GM12878 (cell line): ENCODE data around the gene NHSL1. TPM values are rescaled to one million over a fixed set of nuclear protein-coding genes. Genes with fewer than 3 reads are reported as not detected.
A peak's percentile ranks its signal among the peaks of the same experiment; 100 is the strongest.

Source experiments
- CREB1 ChIP-seq: IDR thresholded peaks from 2 replicates; pipeline ENCODE4 v1.6.1; 2012; ENCODE audit warnings: low read depth, mild to moderate bottlenecking, inconsistent platforms
- ELK1 ChIP-seq: IDR thresholded peaks from 2 replicates; pipeline ENCODE4 v1.6.1; 2012; ENCODE audit warnings: low read depth, low read length, improper control_type of control experiment
- GATAD2B ChIP-seq: fragments of 450-650 bp; conservative IDR thresholded peaks from 2 replicates; pipeline ENCODE4 v1.6.1; 2017; ENCODE audit warnings: low read depth, mild to moderate bottlenecking, moderate library complexity
- IRF5 ChIP-seq: fragments of 450-650 bp; IDR thresholded peaks from 2 replicates; pipeline ENCODE4 v1.6.1; 2017; ENCODE audit warnings: borderline replicate concordance
- KAT2A ChIP-seq: conservative IDR thresholded peaks from 2 replicates; pipeline ENCODE4 v1.6.1; 2011; ENCODE audit warnings: low read depth, low read length; ENCODE audit not compliant: control insufficient read depth
- MTA3 ChIP-seq: IDR thresholded peaks from 2 replicates; pipeline ENCODE4 v1.6.1; 2012; ENCODE audit warnings: low read length, inconsistent platforms, borderline replicate concordance
- MYB ChIP-seq: fragments of 150-350 bp; IDR thresholded peaks from 2 replicates; pipeline ENCODE4 v1.6.1; 2014; ENCODE audit warnings: mild to moderate bottlenecking, low read depth, low read length, borderline replicate concordance
- NR2C1 ChIP-seq: fragments of 450-650 bp; IDR thresholded peaks from 2 replicates; pipeline ENCODE4 v1.6.1; 2017; ENCODE audit warnings: antibody characterized with exemption, mild to moderate bottlenecking, moderate library complexity
- NR2C2 ChIP-seq: IDR thresholded peaks from 2 replicates; pipeline ENCODE4 v1.6.1; 2011; ENCODE audit warnings: borderline replicate concordance, low read depth; ENCODE audit not compliant: control insufficient read depth, insufficient read length
- PML ChIP-seq: IDR thresholded peaks from 2 replicates; pipeline ENCODE4 v1.6.1; 2012; ENCODE audit warnings: low read length, inconsistent platforms
- POU2F2 ChIP-seq: IDR thresholded peaks from 3 replicates; pipeline ENCODE4 v1.6.1; 2011; ENCODE audit warnings: low read depth, mild to moderate bottlenecking, low read length, borderline replicate concordance
- RAD21 ChIP-seq: IDR thresholded peaks from 2 replicates; pipeline ENCODE4 v1.6.1; 2011; ENCODE audit warnings: mild to moderate bottlenecking, low read depth, low read length, moderate library complexity; ENCODE audit not compliant: insufficient read depth
- RUNX3 ChIP-seq: IDR thresholded peaks from 2 replicates; pipeline ENCODE4 v1.6.1; 2012; ENCODE audit warnings: low read length, inconsistent platforms
- SIX5 ChIP-seq: IDR thresholded peaks from 2 replicates; pipeline ENCODE4 v1.6.1; 2011; ENCODE audit warnings: mild to moderate bottlenecking, low read depth, low read length, moderate library complexity; ENCODE audit not compliant: severe bottlenecking
- SREBF1 ChIP-seq: IDR thresholded peaks from 2 replicates; pipeline ENCODE4 v1.6.1; 2012; ENCODE audit warnings: mild to moderate bottlenecking, low read length
- STAT1 ChIP-seq: fragments of 450-650 bp; conservative IDR thresholded peaks from 2 replicates; pipeline ENCODE4 v1.6.1; 2014; ENCODE audit warnings: antibody characterized with exemption, mild to moderate bottlenecking
- STAT3 ChIP-seq: IDR thresholded peaks from 2 replicates; pipeline ENCODE4 v1.6.1; 2011; ENCODE audit warnings: low read depth, low read length, improper control_type of control experiment
- WRNIP1 ChIP-seq: IDR thresholded peaks from 2 replicates; pipeline ENCODE4 v1.6.1; 2011; ENCODE audit warnings: low read depth, low read length, improper control_type of control experiment, borderline replicate concordance
- ZBTB11 ChIP-seq: fragments of 450-650 bp; formaldehyde crosslinking; IDR thresholded peaks from 2 replicates; pipeline ENCODE4 v1.5.0; 2022; ENCODE audit warnings: mild to moderate bottlenecking, missing genetic modification characterization
- ZNF217 ChIP-seq: fragments of 450-650 bp; IDR thresholded peaks from 2 replicates; pipeline ENCODE4 v1.6.1; 2017; ENCODE audit warnings: antibody characterized with exemption, mild to moderate bottlenecking
- ZNF592 ChIP-seq: fragments of 450-650 bp; IDR thresholded peaks from 2 replicates; pipeline ENCODE4 v1.6.1; 2017; ENCODE audit warnings: mild to moderate bottlenecking, moderate library complexity
- polyA plus RNA-seq, 11 experiments: library from polyadenylated mRNA; depleted of rRNA in 4 of 11; unstranded in 6 of 11; stranded (reverse) in 5 of 11; fragments of >200 nt; fragmentation: Nextera tagmentation in 4 of 11; fragmentation: Illumina TruSeq in 1 of 11; extraction: Ambion mirVana in 4 of 11; extraction: Trizol in 1 of 11; gene quantifications; 1 replicate in 1 of 11; 2 replicates in 10 of 11; pipeline versions ENCODE4 v1.2.1 to v1.2.3, GENCODE V29; 2011 to 2016; ENCODE audit warnings: inconsistent platforms in 2 of 11, missing spikeins in 2 of 11, low read depth in 1 of 11
- total RNA-seq, 4 experiments: library from RNA; depleted of rRNA in 3 of 4; stranded (reverse); fragments of >200 nt in 3 of 4; fragmentation: Illumina TruSeq in 1 of 4; extraction: Trizol in 1 of 4; gene quantifications; 2 replicates each; pipeline versions ENCODE4 v1.2.1 to v1.2.3, GENCODE V29; 2013 to 2021

The NHSL1 gene
- total and polyA plus RNA-seq, 10 of the 15 experiments (the other 5 are each of a cell fraction or from before 2014, with no cell fraction given) = 0.26 to 14.1 (median 0.90) TPM

DNA sequence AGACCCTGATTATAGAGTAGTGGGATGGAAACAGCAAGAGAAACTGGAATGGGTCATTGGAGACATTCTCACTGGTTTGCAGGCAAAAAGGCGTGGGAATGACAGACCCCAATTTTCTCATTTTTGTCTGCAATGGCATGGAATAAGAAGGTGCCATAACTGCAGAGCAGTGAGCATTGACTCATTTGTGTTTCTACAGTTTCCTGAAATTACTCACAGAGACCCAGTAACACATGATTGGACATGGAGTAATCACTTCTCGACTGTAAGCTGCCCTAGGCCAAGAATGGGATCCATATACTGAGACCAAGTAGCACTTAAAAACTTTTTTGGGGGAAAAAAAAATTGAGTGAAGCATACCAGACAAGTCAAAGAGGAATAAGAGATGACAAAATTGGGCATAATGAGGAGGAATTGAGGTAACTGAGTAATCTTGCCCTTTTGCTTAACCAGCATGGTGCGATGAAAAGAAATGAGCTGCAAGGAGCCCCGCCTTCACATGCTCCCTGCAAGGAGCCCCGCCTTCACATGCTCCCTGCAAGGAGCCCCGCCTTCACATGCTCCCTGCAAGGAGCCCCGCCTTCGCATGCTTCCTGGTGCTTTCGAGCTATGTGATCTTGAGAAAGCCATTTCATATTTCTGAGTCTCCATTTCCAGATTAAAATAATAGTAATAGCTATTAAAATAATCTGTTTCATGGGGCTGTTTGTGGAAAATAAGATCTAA lies 44.1 kb downstream of the NHSL1 start (continued):
- TF ChIP-seq IRF5 = no peak
- TF ChIP-seq ELK1 = no peak
- no peak for TF ChIP-seq SREBF1
- TF ChIP-seq ZNF217 = no peak
- TF ChIP-seq NR2C2 = no peak
- no peak for TF ChIP-seq SIX5
- TF ChIP-seq RAD21 = no peak
- TF ChIP-seq GATAD2B = 0 out of 2 replicates have a peak, but pooled peaks have one; percentile 31
- no peak for TF ChIP-seq WRNIP1
- no peak for TF ChIP-seq ZBTB11 (CRISPR knock-in tag)
- no peak for TF ChIP-seq STAT1
- TF ChIP-seq MYB = no peak
- peak; percentile 64 for TF ChIP-seq RUNX3
- no peak for TF ChIP-seq CREB1
- TF ChIP-seq ZNF592 = no peak
- no peak for TF ChIP-seq POU2F2
- no peak for TF ChIP-seq MTA3
- no peak for TF ChIP-seq KAT2A
- TF ChIP-seq PML = no peak
- no peak for TF ChIP-seq NR2C1
- TF ChIP-seq STAT3 = no peak
